GM19468 (cell line): Measurements from ENCODE around the gene ENPP5.

Source experiments
- ATAC-seq: cut with Tn5 transposase; IDR thresholded peaks from one replicate; pipeline ENCODE4 v1.9.1; 2021; ENCODE audit warnings: mild to moderate bottlenecking, moderate library complexity, moderate number of reproducible peaks; ENCODE audit not compliant: unreplicated experiment; ENCODE audit errors: extremely low read depth

The ENPP5 gene

GRCh38 chr6:46170357-46171289 is at the start of gene ENPP5:
ENPP5 (minus strand) TSS chr6:46170980; CDS start chr6:46168262, 2,718 bp downstream.
- ATAC-seq: peak; percentile 64

- ATAC-seq: no peak
Measured at GRCh38 chr6:46219661-46220060, 48.9 kb upstream of the ENPP5 start.

GRCh38 chr6:46218457-46218856 is 47.7 kb upstream of the ENPP5 start:
- ATAC-seq: no peak

GRCh38 chr6:46217671-46218131 is 46.9 kb upstream of the ENPP5 start:
- no peak for ATAC-seq

- no peak for ATAC-seq
Measured at GRCh38 chr6:46216879-46217278, 46.1 kb upstream of the ENPP5 start.

- no peak for ATAC-seq
Measured at GRCh38 chr6:46215777-46216176, 45.0 kb upstream of the ENPP5 start.

GRCh38 chr6:46215213-46215612 is 44.4 kb upstream of the ENPP5 start:
- no peak for ATAC-seq

- ATAC-seq: no peak
Measured at GRCh38 chr6:46211917-46212316, 41.1 kb upstream of the ENPP5 start.

- ATAC-seq: no peak
Measured at GRCh38 chr6:46210294-46210693, 39.5 kb upstream of the ENPP5 start.

- no peak for ATAC-seq
Measured at GRCh38 chr6:46208303-46208702, 37.5 kb upstream of the ENPP5 start.

- ATAC-seq: no peak
Measured at GRCh38 chr6:46207174-46207573, 36.4 kb upstream of the ENPP5 start.

- no peak for ATAC-seq
Measured at GRCh38 chr6:46204880-46205650, 34.3 kb upstream of the ENPP5 start.

- ATAC-seq: no peak
Measured at GRCh38 chr6:46203391-46204177, 32.8 kb upstream of the ENPP5 start.

- ATAC-seq: no peak
Measured at GRCh38 chr6:46201702-46202101, 30.9 kb upstream of the ENPP5 start.

GRCh38 chr6:46199387-46199786 is 28.6 kb upstream of the ENPP5 start:
- no peak for ATAC-seq

GRCh38 chr6:46191961-46192360 is 21.2 kb upstream of the ENPP5 start:
- no peak for ATAC-seq

GRCh38 chr6:46190889-46191288 is 20.1 kb upstream of the ENPP5 start:
- no peak for ATAC-seq

- no peak for ATAC-seq
Measured at GRCh38 chr6:46189726-46190125, 18.9 kb upstream of the ENPP5 start.

- ATAC-seq: no peak
Measured at GRCh38 chr6:46186583-46186982, 15.8 kb upstream of the ENPP5 start.

GRCh38 chr6:46184114-46184513 is 13.3 kb upstream of the ENPP5 start:
- no peak for ATAC-seq
